ENCODE results near the gene TWNK. TPM values are rescaled to one million over a fixed set of nuclear protein-coding genes. Genes with fewer than 3 reads are reported as not detected.

The TWNK gene
- total and polyA plus RNA-seq, 9 of the 15 experiments (the other 6 are each of a cell fraction or from before 2014, with no cell fraction given), result 11.6 to 34.7 (median 17.4) TPM

DNA sequence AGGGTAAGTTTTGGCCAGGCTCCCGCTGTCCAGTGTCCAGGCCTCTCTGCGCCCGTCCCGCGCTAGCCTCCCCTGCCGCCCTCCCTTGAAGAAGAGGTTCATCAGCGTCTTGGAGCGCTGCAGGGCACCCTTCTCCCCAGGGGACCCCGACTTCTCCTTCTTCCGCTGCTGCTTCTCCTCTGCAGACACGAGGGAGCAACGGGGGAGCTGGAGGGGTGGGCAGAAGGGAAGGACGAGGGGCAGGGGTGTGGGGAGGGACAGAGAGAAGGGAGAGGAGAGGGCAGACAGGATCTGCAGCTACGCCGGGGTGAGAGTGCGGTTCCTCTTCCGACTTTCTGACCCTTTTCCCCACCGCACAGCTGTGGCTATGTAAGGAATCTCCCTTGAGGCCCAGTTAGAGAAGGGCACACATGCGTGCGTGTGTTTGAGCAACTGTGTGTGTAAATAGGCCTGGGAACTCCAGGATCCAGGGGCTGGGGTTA, 30.8 kb downstream of the TWNK start:
- ATAC-seq (no peak), FAIRE-seq (no peak), DNase-seq (ENCODE audit: extremely low read depth in 1 of 4, low spot score in 3 of 4) (no peak)
- Histone ChIP-seq H3K79me2 (ENCODE audit: control insufficient read depth, insufficient read depth, low read length) (no peaks in the 10 kb centered on the region), H3K36me3 (ENCODE audit: control insufficient read depth, insufficient read depth, low read length) (no peaks in the 10 kb centered on the region), H3K9me3 (replicated peaks; ENCODE audit: control insufficient read depth, insufficient read depth, low read depth, low read length) (no peaks in the 10 kb centered on the region), H3K4me3 (no peak overlapping the region), H3K9me1 (ENCODE audit: control insufficient read depth, insufficient read depth, low read length) (no peaks in the 10 kb centered on the region), H2AFZ (ENCODE audit: low read depth, low read length) (peak overlapping the region; percentile 72; the same call in 1 of the 2 replicates), H3K27me3 (ENCODE audit: control insufficient read depth in 2 of 2, insufficient read depth in 2 of 2, low read length in 2 of 2) (no peaks in the 10 kb centered on the region), H3K27ac (ENCODE audit: extremely low read depth, low read depth, low read length) (no peak overlapping the region), H3K4me1 (replicated peaks in 1 of 2; ENCODE audit: control insufficient read depth in 2 of 2, insufficient read depth in 2 of 2, low read length in 2 of 2) (peaks cover 0 to 13% of the 10 kb centered on the region in 2 experiments; a peak in 4 of 5 replicates), H3K9ac (ENCODE audit: insufficient read depth in 1 of 2, low read depth in 2 of 2, low read length in 2 of 2) (no peak overlapping the region), H4K20me1 (replicated peaks; ENCODE audit: control insufficient read depth, insufficient read depth, low read length) (no peaks in the 10 kb centered on the region), H3K4me2 (ENCODE audit: insufficient read depth, low read length) (no peak overlapping the region)
- no TSS peak for BruUV-seq (replicated peaks)
- ChIA-PET CTCF (ENCODE audit: low intra/inter-chr PET ratio) (interaction anchor here (1.7 kb wide), 1 partner anchor 49 kb away, joined by 18 read pairs; no protein-coding TSS in a partner anchor), POLR2A (interaction anchor here (0.6 to 1.0 kb wide), 2 partner anchors 36 to 139 kb away, joined by 3 read pairs; no protein-coding TSS in a partner anchor)
- in situ Hi-C loops (cut with MboI) (loop anchor here (10.0 kb wide), 1 partner anchor 463 kb away; no protein-coding TSS in a partner anchor), intact Hi-C loops (cut with micrococcal nuclease) (loop anchor here (10.0 kb wide), 1 partner anchor 47 kb away; the partner anchor contains the start of gene KAZALD1)
- WGBS (ENCODE audit: insufficient coverage, low coverage, missing lambda C conversion rate), result 64% methylated on average over 5 of the region's 20 CpGs
- TF ChIP-seq OTX1 (CRISPR knock-in tag; IDR thresholded peaks at IDR 0.05) (no peak), EWSR1 (IDR thresholded peaks at IDR 0.05; ENCODE audit: borderline replicate concordance, low read depth, partially characterized antibody) (no peak), SP1 (CRISPR knock-in tag; IDR thresholded peaks at IDR 0.05) (no peak), TCF7L2 (IDR thresholded peaks at IDR 0.05; ENCODE audit: low read depth, low read length) (no peak), E2F8 (IDR thresholded peaks at IDR 0.05; ENCODE audit: low read depth, partially characterized antibody) (no peak), ZEB2 (IDR thresholded peaks at IDR 0.05) (no peak), PHTF2 (CRISPR knock-in tag; IDR thresholded peaks at IDR 0.05) (no peak), DDX20 (tag; IDR thresholded peaks at IDR 0.05; ENCODE audit: low read depth) (no peak)
- TF ChIP-seq, protein P1, sequence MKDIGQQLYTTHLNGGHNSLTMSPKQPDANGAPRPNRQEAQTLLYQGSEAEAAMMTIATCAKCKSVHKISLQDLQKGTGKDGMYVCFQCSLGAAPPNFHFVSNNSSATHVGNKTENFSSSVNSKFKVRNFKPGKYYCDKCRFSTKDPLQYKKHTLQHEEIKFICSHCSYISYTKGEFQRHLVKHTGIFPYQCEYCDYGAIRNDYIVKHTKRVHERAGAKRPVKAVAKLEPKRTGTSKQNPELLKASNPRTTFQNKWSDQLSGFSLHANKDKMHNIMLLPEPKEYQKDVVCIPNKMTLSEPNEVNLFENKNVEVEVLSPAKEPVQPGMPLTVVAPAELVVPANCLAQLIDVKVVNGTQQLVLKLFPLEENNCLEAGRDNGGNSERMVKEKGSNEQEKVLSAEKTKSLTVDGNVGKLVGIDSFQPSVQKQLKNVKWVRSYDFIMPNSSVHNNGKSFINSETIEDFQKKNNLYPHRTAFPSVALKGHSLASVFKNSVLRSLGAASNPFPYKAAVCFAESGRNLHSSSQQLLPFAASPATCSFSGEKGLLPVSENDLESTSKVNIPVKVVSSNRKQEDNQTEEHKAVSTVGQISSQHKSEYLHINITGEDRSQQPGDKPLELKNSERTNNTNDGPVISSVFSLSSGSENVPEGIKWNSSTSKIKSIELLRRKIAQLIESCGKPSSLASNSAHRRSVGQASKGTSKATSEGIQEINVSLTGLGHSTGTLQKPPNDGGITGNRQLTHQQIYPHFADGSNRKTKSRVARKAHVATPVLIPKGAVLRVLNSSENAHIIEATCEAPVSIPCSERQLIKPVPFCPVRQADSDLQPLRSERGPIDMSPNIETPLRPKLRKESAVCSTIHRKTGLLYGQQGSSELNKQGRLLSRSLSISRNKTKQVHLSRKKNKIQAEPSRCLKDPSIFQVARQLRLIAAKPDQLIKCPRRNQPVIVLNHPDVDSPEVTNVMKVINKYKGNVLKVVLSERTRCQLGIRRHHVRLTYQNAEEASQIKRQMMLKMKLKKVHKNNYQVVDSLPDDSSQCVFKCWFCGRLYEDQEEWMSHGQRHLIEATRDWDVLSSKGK (CRISPR knock-in tag; IDR thresholded peaks at IDR 0.05), result no peak
- TF ChIP-seq, protein P2, sequence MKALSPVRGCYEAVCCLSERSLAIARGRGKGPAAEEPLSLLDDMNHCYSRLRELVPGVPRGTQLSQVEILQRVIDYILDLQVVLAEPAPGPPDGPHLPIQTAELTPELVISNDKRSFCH (CRISPR knock-in tag; IDR thresholded peaks at IDR 0.05), result no peak
- TF ChIP-seq, protein P2 (tag; IDR thresholded peaks at IDR 0.05), result no peak
- TF ChIP-seq, protein P3, sequence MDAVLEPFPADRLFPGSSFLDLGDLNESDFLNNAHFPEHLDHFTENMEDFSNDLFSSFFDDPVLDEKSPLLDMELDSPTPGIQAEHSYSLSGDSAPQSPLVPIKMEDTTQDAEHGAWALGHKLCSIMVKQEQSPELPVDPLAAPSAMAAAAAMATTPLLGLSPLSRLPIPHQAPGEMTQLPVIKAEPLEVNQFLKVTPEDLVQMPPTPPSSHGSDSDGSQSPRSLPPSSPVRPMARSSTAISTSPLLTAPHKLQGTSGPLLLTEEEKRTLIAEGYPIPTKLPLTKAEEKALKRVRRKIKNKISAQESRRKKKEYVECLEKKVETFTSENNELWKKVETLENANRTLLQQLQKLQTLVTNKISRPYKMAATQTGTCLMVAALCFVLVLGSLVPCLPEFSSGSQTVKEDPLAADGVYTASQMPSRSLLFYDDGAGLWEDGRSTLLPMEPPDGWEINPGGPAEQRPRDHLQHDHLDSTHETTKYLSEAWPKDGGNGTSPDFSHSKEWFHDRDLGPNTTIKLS (IDR thresholded peaks at IDR 0.05; ENCODE audit: borderline replicate concordance, low read depth), result no peak

Measured in K562 (cell line).